Amniotic epithelial cell (primary cell): ENCODE data around the gene EIF3A.
A peak's percentile ranks its signal among the peaks of the same experiment; 100 is the strongest.
"Not testable (repeated sequence)": the region's sequence is repeated elsewhere in the genome, so short reads cannot be mapped to it uniquely, and the experiment has no call there.

Source experiments
- DNase-seq: peaks from one replicate; pipeline ENCODE4 v3.0.0-alpha.2; 2010; ENCODE audit warnings: low read depth

EIF3A gene

DNA sequence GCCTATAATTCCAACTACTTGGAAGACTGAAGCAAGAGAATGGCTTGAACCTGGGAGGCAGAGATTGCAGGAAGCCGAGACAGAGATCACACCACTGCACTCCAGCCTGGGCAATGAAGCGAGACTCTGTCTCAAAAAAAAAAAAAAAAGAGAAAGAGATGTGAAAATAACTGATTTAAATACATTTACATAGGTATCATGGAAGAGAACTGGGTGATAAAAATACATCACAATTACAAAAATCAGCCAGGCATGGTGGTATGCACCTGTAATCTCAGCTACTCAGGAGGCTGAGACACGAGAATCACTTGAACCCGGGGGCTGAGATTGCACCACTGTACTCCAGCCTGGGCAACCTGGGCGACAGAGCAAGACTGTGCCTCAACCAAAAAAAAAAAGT lies 31.3 kb downstream of the EIF3A start:
- DNase-seq, result no peak

DNA sequence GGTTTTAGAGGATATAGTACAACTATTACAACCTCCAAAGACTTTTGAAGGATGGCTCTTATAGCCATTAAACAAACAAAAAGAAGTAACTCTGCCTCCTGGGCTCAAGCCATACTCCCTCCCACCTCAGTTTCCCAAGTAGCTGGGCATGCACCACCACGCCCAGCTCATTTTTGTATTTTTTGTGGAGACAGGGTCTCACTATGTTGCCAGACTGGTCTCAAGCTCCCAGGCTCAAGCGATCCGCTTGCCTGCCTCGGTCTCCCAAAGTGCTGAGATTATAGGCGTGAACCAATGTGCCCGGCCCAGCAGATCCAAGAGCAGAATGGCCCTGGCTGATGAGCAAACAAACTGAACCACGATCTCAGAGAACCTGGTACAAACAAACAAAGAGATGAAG lies 35.1 kb downstream of the EIF3A start:
- DNase-seq, result no peak

DNA sequence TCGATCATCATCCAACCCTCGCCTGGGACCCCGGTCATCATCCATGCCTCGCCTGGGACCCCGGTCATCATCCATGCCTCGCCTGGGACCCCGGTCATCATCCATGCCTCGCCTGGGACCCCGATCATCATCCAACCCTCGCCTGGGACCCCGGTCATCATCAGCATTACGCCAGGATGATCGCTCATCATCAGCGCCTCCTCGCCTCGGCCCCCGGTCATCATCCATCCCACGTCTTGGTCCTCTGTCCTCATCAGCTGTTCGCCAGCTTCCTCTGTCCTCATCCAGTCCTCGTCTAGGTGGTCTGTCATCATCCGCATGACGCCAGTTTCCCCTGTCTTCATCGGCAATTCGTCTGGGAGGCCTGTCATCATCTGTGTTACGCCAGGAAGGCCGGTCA lies 38.4 kb downstream of the EIF3A start:
- no peak for DNase-seq

DNA sequence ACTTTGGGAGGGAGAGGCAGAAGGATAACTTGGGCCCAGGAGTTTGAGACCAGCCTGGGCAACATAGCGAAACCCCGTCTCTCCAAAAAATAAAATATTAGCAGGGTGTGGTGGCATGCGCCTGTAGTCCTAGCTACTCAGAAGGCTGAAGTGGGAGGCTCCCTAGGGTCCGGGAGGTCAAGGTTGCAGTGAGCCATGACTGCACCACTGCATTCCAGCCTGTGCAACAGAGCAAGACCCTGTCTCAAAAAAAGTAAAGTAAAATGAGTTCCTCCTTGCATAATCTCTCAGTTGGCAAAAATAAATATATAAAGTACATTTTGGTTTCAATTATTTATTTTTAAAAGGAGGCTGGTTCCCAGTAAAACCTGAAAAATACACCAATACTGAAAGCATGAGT lies 39.3 kb downstream of the EIF3A start:
- DNase-seq, result no peak

DNA sequence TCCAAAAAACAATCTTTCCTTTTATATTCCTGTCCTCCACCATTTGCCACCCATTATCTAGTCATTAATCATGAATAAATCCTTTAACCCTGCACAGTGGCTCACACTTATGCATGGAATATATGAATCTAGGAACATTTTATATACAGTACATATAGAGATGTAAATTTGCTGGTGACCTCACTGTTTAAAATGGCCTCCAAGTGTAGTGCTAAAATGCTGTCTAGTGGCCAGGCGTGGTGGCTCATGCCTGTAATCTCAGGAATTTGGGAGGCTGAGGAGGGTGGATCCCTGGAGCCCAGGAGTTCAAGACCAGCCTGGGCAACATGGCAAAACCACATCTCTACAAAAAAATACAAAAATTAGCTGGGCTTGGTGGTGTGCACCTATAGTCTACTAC lies 41.5 kb downstream of the EIF3A start:
- DNase-seq, result no peak

DNA sequence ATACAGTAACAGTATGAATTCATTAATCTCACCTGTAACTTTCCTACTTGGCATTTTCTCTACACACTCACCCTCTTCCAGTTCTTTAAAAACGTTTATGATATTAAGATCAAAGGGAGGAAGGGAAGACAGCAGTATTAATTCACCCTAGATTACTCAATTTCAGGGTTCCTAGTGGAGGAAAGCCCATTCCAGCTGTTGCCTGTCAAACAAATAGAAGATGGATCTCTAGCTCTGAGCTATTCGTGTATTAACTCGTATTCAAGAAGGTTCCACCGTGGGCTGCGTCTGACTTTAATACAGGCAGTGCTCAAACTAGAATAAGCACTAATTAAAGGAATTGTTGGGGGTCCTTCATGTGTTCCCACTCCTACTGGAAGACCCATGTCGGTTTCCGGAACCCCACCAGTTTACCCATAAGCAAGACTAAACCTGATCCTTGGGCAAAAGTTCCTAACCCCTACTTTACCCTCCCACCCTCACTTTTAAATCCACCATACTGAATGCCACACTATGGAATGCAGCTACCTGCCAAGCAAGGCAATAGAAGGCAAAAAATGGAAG lies 49.0 kb downstream of the EIF3A start:
- DNase-seq, result peak; percentile 51

DNA sequence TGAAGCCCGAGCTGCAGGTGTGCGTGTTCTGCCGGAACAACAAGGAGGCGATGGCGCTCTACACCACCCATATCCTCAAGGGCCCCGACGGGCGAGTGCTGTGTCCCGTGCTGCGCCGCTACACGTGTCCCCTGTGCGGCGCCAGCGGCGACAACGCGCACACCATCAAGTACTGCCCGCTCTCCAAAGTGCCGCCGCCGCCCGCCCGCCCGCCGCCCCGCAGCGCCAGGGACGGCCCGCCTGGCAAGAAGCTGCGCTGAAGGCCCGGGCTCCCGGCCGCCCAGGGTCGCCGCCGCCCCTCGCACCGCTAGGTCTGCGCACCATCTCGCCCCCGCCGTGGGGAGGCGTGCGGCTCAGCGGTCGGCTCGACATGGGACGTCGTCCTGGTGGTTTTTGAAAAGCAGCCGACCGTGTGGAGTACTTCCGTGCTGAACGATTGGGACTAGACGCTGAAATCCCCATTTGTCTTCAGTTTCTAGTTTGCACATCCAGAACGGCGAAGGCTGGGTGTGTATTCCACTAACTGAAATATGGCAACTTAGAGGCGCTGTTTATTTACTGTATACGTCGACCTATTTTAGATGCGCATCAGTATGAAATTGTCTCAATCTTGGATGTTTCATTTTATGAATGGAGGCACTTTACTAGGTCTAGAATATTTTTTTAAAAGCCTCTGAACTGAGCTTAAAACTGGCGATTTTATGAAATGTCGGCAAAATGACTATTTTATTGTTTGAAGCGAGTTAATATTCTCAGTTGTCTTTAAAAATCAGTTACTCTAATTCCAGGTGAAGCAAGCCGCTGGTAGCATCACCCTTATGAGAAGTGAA lies 50.0 kb downstream of the EIF3A start:
- peak; percentile 42 for DNase-seq

DNA sequence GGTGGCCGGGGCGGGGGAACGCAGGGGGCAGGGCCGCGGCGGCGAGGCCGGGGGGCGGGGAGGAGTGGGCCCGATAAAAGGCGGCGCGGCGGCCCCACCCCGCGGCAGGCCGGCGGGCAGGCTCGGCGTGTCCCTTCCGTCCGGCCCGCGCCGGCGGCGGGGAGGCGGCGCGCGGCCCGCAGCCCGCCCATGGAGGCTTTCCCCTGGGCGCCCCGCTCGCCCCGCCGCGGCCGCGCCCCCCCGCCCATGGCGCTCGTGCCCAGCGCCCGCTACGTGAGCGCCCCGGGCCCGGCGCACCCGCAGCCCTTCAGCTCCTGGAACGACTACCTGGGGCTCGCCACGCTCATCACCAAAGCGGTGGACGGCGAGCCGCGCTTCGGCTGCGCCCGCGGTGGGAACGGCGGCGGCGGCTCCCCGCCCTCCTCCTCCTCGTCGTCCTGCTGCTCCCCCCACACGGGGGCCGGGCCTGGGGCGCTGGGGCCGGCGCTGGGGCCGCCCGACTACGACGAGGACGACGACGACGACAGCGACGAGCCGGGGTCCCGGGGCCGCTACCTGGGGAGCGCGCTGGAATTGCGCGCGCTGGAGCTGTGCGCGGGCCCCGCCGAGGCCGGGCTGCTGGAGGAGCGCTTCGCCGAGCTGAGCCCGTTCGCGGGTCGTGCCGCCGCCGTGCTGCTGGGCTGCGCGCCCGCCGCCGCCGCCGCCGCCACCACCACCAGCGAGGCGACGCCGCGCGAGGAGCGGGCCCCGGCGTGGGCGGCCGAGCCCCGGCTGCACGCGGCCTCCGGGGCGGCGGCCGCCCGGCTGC lies 50.8 kb downstream of the EIF3A start, which contains the start of gene NANOS1:
TSS of gene NANOS1 (plus strand) at position 102 of the 808 bp plus-strand sequence. CDS start at position 190, 88 bp downstream.
- no peak for DNase-seq

DNA sequence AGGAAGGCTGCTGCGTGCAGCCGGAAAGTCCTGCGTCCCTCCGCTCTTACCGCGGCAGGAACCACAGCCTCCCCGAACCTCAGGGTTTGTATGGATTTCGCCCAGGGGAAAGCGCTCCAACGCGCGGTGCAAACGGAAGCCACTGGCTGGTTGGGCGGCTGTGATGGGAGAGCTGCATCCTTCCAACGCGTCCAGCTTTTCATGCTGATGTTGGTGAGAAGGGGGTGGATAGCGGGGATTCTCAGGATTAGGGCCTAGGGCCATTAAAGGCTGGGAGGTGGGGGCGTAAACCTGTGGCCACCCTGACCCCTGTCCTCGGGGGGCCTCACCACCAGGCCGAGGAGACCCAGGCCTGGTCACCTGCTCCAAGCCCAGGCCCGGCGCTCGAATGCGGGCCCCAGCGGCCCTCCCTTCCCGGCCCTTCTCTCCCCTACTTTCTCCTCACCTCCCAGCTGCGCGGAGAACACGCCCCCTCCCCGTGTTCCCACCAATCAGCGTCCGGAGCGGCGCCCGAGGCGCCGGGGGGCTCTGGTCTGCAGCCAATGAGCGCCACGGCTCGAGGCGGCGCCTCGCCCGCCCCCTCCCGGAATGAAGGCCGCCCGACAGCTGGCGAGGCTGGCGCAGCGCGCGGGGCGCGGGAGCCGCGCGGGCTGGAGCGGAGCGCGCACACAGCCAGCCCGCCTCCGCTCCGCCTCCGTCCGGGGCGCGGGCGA lies 51.6 kb downstream of the EIF3A start:
- peak; percentile 81 for DNase-seq

DNA sequence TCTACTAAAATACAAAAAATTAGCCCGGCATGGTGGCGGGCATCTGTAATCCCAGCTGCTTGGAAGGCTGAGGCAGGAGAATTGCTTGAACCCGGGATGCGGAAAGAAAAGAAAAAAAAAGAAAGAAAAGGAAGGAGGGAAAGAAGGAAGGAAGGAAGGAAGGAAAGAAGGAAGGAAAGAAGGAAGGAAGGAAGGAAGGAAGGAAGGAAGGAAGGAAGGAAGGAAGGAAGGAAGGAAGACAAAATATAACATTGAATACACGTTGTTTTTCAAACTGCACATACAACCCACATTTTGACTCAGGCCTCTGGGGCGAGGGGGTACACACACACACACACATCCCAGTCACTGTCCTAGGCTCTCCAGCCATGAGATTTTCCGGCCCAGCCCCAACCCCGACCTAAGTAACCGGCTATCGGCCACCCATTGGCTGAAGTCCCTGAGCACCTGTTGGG lies 52.1 kb downstream of the EIF3A start:
- not testable (repeated sequence) for DNase-seq

DNA sequence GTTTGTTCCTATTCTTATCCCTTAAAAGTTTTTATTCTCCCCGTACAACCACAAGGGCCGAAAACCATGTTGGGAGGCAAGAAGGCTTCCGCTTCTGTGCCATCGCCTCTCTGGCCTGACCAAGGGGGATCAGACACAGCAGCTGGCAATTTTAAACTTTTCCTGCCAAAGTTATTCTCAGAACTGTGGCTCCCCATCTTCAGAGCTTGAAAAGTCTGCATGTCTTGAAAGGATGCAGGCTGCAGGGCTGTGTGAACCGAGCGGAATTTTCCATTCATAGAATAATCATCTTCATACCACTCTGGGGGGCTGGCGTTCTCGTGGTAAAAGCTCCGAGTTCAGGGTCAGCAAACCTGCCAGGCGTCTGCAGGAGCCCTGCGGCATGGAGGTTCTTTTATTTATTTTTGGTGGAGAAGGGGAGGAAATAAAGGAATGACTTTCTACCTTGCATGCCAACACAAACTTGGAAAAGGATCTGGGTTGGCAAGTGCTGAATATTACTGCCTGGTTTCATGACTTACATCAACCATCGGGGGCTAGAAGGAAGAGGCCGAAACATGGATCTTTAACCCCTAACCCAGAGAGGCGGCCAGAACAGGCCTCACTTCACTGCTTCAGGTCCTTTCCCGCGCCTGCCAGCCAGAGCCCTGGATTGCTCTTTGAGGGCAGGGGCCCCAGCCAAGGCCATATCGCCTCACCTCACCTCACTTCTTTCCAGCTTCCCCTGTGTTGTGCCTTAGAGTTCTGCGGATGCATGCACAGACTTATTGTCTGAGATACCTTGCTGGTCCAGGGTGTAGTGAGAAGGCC lies 54.1 kb downstream of the EIF3A start:
- DNase-seq, result no peak

DNA sequence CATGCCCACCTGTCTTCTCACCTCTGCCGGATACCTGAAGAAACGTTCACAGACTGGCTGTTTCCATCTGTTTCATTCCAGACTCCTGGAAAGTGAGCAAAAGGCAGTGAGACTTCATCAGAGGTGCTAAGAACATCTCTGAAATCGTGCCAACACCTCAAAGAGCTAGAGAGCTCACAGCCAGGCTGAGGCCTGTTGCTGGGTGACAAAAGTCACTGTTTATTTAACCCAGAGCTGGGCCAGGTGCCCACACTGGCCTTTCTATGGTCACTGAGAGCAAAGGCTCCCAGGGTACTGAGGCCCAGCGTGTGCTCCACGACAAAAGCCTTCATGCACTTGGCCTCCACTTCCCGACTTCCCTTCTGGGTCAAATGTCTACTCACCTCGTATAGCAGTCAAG lies 54.8 kb downstream of the EIF3A start:
- no peak for DNase-seq

DNA sequence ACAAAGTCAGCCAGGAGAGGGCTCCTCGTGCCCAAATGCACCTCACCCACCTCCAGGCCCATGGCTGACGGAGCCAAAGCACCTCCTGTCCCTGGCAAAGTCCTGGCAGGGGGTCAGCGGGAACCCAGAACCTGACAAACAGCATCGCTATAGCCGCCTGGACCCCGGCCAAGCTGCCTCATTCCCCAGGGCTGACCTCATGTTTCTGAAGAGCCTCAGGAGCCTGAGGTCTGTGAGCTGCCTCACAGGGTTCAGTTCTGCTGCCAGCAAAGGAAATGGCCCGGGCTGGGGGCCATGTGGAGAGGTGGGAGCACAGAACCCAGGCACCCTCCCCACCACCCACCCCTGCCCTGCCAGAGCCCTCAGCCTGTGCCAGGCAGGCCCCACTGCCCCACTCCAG lies 55.3 kb downstream of the EIF3A start:
- DNase-seq, result peak; percentile 74

DNA sequence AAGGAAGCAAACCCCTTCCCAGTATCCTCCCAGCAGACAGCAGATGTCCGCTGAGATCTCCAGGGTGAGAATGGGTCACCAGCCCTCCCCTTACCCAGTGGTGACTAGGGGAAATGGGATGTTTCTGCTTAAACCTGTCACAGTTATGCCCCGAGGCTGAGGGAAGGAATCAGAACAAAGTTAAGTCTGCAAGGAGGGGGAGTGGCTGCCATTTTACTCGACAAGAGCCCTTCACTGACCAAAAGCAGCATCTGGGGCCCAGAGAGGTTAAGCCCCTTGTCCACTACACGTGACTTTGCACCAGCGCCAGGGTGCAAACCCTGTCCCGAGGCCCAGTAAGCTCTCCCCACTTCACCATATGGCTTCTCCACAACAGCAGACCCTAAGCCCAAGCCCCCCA lies 55.7 kb downstream of the EIF3A start:
- DNase-seq, result no peak

DNA sequence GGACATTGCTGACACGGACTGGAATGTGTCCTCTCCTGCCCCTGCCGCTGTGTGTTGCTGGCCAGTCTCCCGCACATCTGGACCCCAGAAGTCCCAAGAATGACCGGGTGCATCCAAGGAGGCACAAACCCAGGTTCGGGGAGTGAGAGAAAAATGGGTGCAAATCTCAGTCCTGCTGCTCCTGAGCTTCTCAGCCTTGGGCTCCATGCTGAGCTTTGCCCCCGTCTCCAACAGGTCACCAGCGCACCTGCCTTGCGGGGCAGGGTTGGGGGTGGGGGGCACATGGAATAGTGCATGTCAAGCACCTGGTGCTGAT lies 57.1 kb downstream of the EIF3A start:
- DNase-seq, result no peak

DNA sequence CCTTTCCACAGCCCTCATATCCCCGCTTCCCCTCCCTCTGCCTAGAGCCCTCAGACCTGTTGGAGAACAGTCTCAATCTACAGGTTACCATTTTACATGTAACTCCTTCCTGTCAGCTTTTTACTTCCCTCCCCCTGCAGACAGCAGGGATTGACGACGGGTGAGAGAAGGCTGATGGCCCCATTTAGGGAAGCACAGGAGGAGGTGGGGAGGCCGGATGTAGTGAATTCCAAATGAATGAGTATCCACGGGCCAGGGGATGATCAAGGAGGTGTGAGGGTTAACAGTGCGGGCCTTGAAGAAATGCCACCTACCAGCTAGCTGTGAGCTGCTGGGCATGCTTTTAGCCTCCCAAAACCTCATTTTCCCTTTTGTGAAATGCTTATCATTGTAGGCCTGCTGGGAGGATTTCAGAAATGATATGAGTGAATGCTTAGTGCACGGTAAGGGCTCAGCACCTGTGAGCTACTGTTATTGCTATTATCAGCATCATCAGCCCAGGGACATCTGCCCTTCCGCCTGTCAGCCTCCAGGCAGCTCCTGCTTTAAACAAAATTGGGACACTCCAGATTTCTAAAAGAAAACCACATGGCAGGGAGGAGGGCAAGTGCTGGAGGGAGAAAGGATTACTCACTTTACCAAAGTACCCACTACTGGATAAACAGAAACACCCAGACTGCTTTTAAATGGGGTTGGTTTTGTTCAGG lies 57.6 kb downstream of the EIF3A start:
- peak; percentile 44 for DNase-seq

DNA sequence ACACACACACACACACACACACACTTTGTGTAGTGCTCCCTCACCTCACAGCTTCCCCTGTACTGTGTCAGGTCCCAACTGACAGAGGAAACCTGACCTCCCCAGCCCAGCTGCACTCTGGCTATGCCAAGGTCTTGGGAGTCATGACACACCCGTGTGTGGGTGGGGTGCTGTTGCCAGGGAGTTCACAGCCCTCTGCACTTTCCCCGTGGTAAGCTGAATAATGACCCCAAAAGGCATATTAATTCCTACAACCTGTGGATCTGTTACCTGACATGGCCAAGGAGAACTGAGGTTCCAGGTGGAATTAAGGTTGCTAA lies 60.0 kb downstream of the EIF3A start:
- peak; percentile 58 for DNase-seq

DNA sequence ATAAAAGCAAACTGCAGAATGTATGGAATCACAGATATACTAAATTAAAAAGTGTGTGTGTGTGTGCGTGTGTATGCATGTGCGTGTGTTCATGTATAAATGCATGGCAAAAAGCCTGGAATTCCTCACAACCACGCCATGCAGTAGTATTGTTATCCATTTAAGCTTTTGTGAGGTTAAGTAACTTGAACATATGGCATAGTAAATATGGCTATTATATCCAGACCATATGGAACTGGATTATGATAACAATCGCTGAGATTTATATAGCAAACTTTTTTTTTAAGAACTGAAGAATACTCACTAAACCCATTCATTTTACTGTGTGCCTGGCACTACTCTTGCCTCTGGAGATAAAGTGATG lies 73.4 kb downstream of the EIF3A start:
- DNase-seq, result no peak

DNA sequence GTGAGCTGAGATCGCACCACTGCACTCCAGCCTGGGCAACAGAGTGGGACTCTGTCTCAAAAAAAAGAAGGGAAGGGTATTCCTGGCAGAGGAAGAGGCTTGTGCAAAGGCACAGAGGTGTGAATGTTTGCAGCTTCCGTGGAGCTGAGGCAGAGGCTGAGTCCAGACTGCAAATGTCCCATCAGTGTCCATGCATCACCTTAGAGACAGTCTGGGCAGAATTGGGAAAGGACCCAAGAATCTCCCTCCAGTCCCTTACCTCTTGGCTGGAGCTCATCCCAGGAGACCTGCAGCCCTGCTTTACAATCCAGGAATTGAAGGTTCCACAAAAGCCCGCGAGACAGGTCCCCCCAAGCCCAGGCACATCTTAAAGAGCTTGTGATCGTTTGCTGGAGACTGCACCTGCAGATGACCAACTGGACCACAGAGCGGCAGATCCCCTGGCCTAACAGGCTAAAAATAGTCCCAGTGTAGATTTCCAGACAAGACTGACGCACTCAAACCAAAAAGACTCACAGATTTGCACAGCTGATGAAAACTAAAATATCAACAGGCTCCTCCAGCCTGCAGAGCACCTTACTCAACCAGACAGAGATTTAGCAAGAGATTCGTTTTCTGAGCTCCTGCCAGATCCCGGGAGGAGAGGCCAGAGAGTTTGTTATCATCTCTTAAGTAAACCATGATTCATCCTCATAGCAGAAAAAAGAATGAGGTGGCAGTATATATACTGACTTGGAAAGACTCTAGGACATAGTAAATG lies 74.0 kb downstream of the EIF3A start:
- DNase-seq, result peak; percentile 99

DNA sequence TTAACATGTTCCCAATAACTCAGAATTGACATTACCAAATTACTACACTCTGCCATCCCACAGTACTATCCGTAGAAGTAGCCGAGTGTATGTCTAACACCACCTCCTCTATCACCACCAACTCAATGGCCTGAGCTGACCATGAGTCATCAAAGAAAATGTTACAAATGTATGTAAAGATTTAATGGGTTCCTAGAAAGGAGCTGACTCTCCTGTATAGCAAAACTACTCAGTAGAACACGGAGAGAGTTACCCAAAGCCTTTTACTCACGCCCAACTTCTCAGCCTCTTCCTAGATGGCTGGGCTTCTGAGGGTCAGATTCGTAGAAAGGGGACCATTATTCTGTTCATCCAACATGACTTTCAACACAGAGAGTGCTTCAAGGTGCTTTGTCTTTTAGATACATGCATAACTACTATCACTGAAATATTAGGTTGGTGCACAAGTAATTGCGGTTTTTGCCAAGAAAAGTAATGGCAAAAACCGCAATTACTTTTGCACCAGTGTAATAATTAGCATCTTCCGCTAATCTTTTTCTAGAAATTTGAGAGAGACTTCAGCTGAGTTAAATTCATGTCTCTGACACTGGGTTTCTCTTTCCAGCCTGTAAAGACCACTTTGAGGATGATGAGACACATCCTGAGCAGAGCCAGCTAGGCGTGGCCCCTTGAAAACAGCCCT lies 75.1 kb downstream of the EIF3A start:
- peak; percentile 32 for DNase-seq
